RWPE2 (cell line): ENCODE data around the gene PAXIP1.

Source experiments
- ATAC-seq: fragments of 200-7000 bp; cut with Tn5 transposase; 3 replicates; pipeline ENCODE4 v1.9.1; 2021; ENCODE audit warnings: low read depth
- DNase-seq: peaks from one replicate; pipeline ENCODE4 v3.0.0-alpha.2; 2020; ENCODE audit warnings: low spot score
- H3K27ac ChIP-seq: fragments of 450-650 bp; 2 replicates; pipeline ENCODE4 v1.5.1; 2017; ENCODE audit warnings: mild to moderate bottlenecking; ENCODE audit not compliant: poor library complexity, severe bottlenecking
- H3K27me3 ChIP-seq: fragments of 250-450 bp; sonication (Bioruptor Pico); 2 replicates; pipeline ENCODE4 v1.5.1; 2021; ENCODE audit warnings: mild to moderate bottlenecking, moderate library complexity; ENCODE audit not compliant: insufficient read depth, poor library complexity, severe bottlenecking
- H3K36me3 ChIP-seq: fragments of 250-450 bp; sonication (Bioruptor Pico); 2 replicates; pipeline ENCODE4 v1.5.1; 2020; ENCODE audit warnings: low read depth, mild to moderate bottlenecking, moderate library complexity
- H3K4me1 ChIP-seq: fragments of 250-450 bp; sonication (Bioruptor Pico); 2 replicates; pipeline ENCODE4 v1.5.1; 2021; ENCODE audit warnings: mild to moderate bottlenecking, moderate library complexity; ENCODE audit not compliant: insufficient read depth, poor library complexity, severe bottlenecking
- H3K4me3 ChIP-seq: fragments of 250-450 bp; sonication (Bioruptor Pico); 2 replicates; pipeline ENCODE4 v1.5.1; 2021; ENCODE audit warnings: mild to moderate bottlenecking, moderate library complexity; ENCODE audit not compliant: severe bottlenecking
- H3K9me3 ChIP-seq: fragments of 250-450 bp; sonication (Bioruptor Pico); 2 replicates; pipeline ENCODE4 v1.5.1; 2021; ENCODE audit warnings: mild to moderate bottlenecking, moderate library complexity; ENCODE audit not compliant: severe bottlenecking
- TF ChIP-seq, protein P1 (sequence below): fragments of 450-650 bp; IDR thresholded peaks from one replicate; pipeline ENCODE4 v1.5.1; 2017; ENCODE audit warnings: mild to moderate bottlenecking, moderate library complexity; ENCODE audit not compliant: poor library complexity, severe bottlenecking

Gene PAXIP1

DNA sequence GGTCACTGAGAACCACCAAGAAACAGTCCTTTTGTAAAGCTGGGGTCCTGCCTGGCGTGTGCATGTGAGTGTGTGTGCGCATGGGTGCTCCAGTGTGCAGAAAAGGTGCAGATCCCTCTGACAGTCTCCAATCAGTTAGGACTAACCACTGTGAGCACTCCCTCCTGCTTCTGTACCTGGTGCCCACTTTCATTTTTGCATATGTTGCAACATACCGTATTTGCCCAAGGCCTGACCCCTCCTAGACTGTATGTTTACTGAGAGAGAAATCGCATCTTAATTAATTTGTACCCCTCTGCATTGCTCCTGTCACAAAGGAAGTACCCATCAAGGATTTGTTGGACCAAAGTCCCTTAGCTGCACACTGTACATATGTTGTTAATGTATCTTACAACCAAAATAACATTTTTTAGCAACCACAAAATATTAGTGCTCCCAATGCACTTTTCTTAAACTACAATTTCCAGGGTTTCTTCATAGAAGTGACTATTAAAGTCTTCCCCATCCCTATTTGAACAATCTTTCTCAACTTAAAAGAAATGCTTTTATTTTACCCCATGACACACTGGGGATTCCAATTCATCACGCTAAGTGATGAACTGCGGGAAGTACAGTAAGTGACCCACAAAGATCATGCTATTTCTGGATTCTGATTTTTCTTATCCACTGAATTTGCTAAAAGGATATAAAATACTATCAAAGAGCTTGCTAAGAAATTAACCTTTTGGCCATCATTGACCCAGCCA, 16.6 kb downstream of the PAXIP1 start:
- H3K4me3 ChIP-seq, result no peak overlapping the region
- peaks cover 67% of the 10 kb centered on the region for H3K36me3 ChIP-seq
- no peaks in the 10 kb centered on the region for H3K4me1 ChIP-seq
- TF ChIP-seq, protein P1, sequence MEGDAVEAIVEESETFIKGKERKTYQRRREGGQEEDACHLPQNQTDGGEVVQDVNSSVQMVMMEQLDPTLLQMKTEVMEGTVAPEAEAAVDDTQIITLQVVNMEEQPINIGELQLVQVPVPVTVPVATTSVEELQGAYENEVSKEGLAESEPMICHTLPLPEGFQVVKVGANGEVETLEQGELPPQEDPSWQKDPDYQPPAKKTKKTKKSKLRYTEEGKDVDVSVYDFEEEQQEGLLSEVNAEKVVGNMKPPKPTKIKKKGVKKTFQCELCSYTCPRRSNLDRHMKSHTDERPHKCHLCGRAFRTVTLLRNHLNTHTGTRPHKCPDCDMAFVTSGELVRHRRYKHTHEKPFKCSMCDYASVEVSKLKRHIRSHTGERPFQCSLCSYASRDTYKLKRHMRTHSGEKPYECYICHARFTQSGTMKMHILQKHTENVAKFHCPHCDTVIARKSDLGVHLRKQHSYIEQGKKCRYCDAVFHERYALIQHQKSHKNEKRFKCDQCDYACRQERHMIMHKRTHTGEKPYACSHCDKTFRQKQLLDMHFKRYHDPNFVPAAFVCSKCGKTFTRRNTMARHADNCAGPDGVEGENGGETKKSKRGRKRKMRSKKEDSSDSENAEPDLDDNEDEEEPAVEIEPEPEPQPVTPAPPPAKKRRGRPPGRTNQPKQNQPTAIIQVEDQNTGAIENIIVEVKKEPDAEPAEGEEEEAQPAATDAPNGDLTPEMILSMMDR, result no peak
- no peaks in the 10 kb centered on the region for H3K27me3 ChIP-seq
- no peak overlapping the region for H3K27ac ChIP-seq
- peaks cover 2% of the 10 kb centered on the region for H3K9me3 ChIP-seq
- no peak for DNase-seq
- ATAC-seq, result no peak

DNA sequence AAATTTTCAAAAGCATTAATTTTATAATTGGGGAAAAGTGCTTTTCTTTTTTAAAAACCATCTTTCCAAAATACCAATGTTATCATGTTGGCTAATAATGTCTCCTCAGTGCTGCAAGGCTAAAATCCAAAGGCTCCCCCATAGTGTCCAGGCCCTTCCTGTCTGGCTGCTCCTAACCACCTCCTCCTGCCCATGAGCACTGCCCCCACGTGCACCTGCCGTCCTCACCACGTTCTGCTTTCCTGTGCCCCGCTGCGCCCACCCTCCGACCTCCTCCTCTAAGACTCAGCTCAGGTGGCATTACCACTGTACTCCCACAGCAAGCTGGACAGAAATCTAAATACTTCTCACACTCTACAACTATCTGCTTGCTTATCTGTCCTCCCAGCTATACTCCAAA, 17.7 kb downstream of the PAXIP1 start:
- Histone ChIP-seq H3K9me3 (peaks cover 2% of the 10 kb centered on the region), H3K4me3 (no peak overlapping the region), H3K27me3 (no peaks in the 10 kb centered on the region), H3K27ac (no peak overlapping the region), H3K4me1 (no peaks in the 10 kb centered on the region), H3K36me3 (peaks cover 67% of the 10 kb centered on the region)
- ATAC-seq, result no peak; the same call in 2 of the 3 replicates
- TF ChIP-seq, protein P1, result no peak
- no peak for DNase-seq

- no peak overlapping the region for H3K4me3 ChIP-seq
- no peaks in the 10 kb centered on the region for H3K27me3 ChIP-seq
- H3K4me1 ChIP-seq, result no peaks in the 10 kb centered on the region
- DNase-seq, result no peak
- peaks cover 64% of the 10 kb centered on the region for H3K36me3 ChIP-seq
- H3K27ac ChIP-seq, result no peak overlapping the region
- no peak for ATAC-seq
- TF ChIP-seq, protein P1, result no peak
- H3K9me3 ChIP-seq, result peaks cover 2% of the 10 kb centered on the region
Measured at GRCh38 chr7:154984601-154985188, 18.2 kb downstream of the PAXIP1 start.

- H3K36me3 ChIP-seq, result peaks cover 84% of the 10 kb centered on the region
- H3K27me3 ChIP-seq, result no peaks in the 10 kb centered on the region
- TF ChIP-seq, protein P1, result no peak
- DNase-seq (no peak), ATAC-seq (no peak)
- peaks cover 2% of the 10 kb centered on the region for H3K9me3 ChIP-seq
- H3K4me3 ChIP-seq, result no peak overlapping the region
- H3K4me1 ChIP-seq, result no peaks in the 10 kb centered on the region
- no peak overlapping the region for H3K27ac ChIP-seq
Measured at GRCh38 chr7:154978017-154978416, 24.9 kb downstream of the PAXIP1 start.

GRCh38 chr7:154977250-154977649, 25.7 kb downstream of the PAXIP1 start:
- Histone ChIP-seq H3K4me3 (no peak overlapping the region), H3K27ac (no peak overlapping the region), H3K4me1 (no peaks in the 10 kb centered on the region), H3K9me3 (peaks cover 2% of the 10 kb centered on the region), H3K27me3 (no peaks in the 10 kb centered on the region), H3K36me3 (peaks cover 76% of the 10 kb centered on the region)
- DNase-seq (no peak), ATAC-seq (no peak)
- TF ChIP-seq, protein P1, result no peak
